Left lung (tissue), 10 donors: ENCODE results near the gene PCBP1. TPM values are rescaled to one million over a fixed set of nuclear protein-coding genes. Genes with fewer than 3 reads are reported as not detected.

Experiments used
- ATAC-seq: fragments of 200-7000 bp; cut with Tn5 transposase; one replicate; pipeline ENCODE4 v1.9.1; 2020; ENCODE audit warnings: moderate library complexity
- DNase-seq, 4 donors: peaks; one replicate each; pipeline ENCODE4 v3.0.0-alpha.2; 2013 to 2020
- H3K27ac ChIP-seq, 2 donors: fragments of 200-600 bp; sonication (generic) in 1 of 2; one replicate each; pipeline versions ENCODE4 v1.5.0 to v1.8.0; 2020 to 2021
- H3K27me3 ChIP-seq, 2 donors: fragments of 200-600 bp; sonication (generic) in 1 of 2; one replicate each; pipeline versions ENCODE4 v1.5.0 to v1.8.0; 2020 to 2021
- H3K36me3 ChIP-seq, 2 donors: fragments of 200-600 bp; sonication (generic) in 1 of 2; one replicate each; pipeline versions ENCODE4 v1.5.0 to v1.8.0; 2020 to 2021
- H3K4me1 ChIP-seq, 2 donors: fragments of 200-600 bp; one replicate each; pipeline ENCODE4 v1.8.0; 2021
- H3K4me3 ChIP-seq, 2 donors: fragments of 200-600 bp; sonication (generic) in 1 of 2; one replicate each; pipeline versions ENCODE4 v1.5.0 to v1.8.0; 2020 to 2021; ENCODE audit warnings: mild to moderate bottlenecking in 1 of 2
- H3K9me3 ChIP-seq, 2 donors: fragments of 200-600 bp; sonication (generic) in 1 of 2; one replicate each; pipeline versions ENCODE4 v1.5.0 to v1.8.0; 2020 to 2021
- CTCF ChIP-seq, 2 donors: fragments of 200-600 bp; sonication (generic) in 1 of 2; IDR thresholded peaks; one replicate each; pipeline versions ENCODE4 v1.5.0 to v1.8.0; 2021; ENCODE audit warnings: antibody characterized with exemption in 2 of 2
- intact Hi-C, 2 donors: fragments of 100-400 bp; cut with DNase I; formaldehyde crosslinking; loops; one replicate each; pipeline versions ENCODE4 v1.11.2 to v1.14.2; 2022
- polyA plus RNA-seq, 6 donors: library from polyadenylated mRNA; unstranded; fragments of 120-200 nt; gene quantifications; one replicate each; pipeline ENCODE4 v1.2.1, GENCODE V29; 2013; ENCODE audit not compliant: insufficient read length in 6 of 6
- total RNA-seq, 2 donors: library from RNA; stranded (reverse); fragmentation: NEBNext Ultra II Directional; extraction: Animal tissue kit (Norgen Biotek cat#: 25700); gene quantifications; one replicate each; pipeline ENCODE4 v1.2.1, GENCODE V29; 2021
- donor health status: DM: no; HTN: yes; CAD: no.
- donor health status: DM: no; HTN: no; CAD: no.

Gene PCBP1
- total and polyA plus RNA-seq, 8 donors: 172 to 404 (median 226) TPM

DNA sequence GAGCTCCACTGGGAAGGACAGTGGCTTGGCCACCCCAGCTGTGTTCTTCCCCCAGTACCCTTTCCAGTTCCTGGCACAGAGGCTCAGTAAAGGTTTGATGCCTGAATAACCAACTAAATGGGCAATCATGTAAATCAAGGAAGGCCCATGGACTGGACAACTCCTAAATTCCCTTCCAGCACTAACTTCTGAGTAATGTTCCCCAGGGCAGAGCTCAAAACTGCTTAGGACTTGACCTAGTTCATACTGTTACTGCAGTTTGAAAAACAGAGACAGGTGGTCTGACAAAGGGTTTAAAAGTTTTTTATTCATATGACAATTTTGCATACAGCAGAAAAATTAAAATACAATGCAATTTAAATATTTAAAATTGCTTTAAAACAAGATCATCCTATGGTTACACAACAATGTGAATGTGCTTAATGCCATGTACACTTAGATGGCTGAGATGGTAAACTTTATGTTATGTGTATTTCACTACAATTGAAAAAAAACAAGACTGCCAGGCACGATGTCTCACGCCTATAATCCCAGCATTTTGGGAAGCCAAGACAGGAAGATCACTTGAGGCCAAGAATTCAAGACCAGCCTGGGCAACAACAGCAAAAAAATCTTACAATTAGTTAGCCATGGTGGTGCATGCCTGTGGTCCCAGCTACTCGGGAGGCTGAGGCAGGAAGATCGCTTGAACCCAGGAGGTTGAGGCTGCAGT lies 26.2 kb downstream of the PCBP1 start:
- H3K27me3 ChIP-seq: no peaks in the 10 kb centered on the region
- intact Hi-C loops: no loop called here
- H3K4me1 ChIP-seq: peaks cover 2 to 49% of the 10 kb centered on the region in 2 donors
- ATAC-seq: no peak
- H3K27ac ChIP-seq: no peak overlapping the region
- TF ChIP-seq CTCF (IDR thresholded peaks at IDR 0.05): no peak
- DNase-seq: peak in 1 of 4 donors; percentile 5
- H3K4me3 ChIP-seq: no peak overlapping the region
- H3K9me3 ChIP-seq: no peaks in the 10 kb centered on the region
- H3K36me3 ChIP-seq: no peaks in the 10 kb centered on the region

DNA sequence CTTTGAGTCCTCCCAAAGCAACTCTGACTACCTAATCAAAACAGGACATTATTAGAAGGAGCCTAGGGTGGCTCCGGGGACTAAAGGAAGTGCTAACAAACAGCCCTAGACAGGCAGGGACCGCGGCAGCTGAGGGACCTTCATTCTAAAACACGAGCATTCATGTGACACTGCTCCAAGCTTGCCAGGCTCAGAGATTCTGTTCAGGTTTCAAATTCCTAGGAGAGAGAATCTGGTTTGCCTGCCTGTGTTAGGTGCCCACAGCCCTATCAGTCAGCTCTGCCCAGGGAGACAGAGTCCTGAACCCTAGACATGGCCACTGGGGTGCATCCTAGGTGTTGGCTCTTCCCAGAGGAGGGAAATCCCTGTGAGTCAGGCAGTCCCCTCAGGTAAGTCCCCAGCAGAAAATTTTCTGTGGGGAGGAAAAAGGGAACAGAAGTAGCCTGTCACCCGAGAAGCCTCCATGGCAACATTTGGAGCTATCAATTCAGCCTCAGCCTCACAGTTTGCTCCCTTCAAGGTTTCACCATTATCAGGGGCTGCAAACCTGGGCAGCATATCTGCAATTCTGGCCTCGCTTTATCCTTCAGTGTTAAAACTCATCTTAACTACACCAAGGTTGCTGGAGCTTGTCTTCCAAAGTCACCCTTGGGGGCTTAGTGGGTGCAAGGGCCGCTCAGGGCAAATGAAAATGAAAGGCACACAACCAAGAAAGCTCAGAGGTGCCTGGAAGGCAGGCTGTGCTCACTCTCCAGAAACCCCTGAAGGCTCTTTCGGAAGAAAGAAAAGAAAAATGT lies 28.6 kb downstream of the PCBP1 start:
- DNase-seq (peak in 1 of 4 donors; percentile 34), ATAC-seq (peak; percentile 42)
- Histone ChIP-seq H3K4me3 (no peak overlapping the region), H3K9me3 (no peaks in the 10 kb centered on the region), H3K27me3 (no peaks in the 10 kb centered on the region), H3K27ac (peak overlapping the region in 1 of 2 donors; percentile 13), H3K36me3 (no peaks in the 10 kb centered on the region), H3K4me1 (peaks cover 0 to 42% of the 10 kb centered on the region in 2 donors)
- no peak for TF ChIP-seq CTCF (IDR thresholded peaks at IDR 0.05)
- intact Hi-C loops: no loop called here

DNA sequence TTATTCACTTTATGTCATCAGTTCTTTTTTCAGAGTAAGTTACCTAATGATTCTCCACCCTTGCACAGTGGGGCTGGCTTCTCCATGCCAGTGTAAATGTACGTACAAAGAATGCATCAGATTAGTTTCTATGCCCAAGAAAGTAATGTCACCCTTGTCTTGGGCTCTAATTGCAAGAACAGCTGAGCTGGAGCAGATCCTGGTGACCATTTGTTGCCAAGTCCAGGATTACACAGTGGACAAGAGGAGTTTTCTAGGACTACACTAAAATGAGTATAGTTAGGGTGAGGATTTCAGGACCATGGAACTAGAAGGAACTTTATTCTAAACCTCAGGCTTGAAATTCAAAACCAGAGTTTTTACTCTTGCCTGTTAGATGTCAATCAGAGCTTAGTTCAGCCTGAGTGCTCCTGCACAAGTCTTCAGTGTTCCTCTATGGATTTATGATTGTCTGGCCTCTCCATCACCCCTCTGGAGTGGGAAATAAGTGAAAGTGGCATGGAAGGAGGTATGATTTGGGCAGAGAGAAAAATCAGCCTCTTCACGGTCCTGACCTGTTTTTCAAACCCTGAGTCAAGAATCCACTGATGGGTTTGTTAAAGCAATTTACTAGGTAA lies 29.8 kb downstream of the PCBP1 start:
- H3K27me3 ChIP-seq: no peaks in the 10 kb centered on the region
- H3K4me3 ChIP-seq: no peak overlapping the region
- no peak overlapping the region for H3K27ac ChIP-seq
- H3K4me1 ChIP-seq: peaks cover 0 to 42% of the 10 kb centered on the region in 2 donors
- intact Hi-C loops: no loop called here
- ATAC-seq: no peak
- no peak for TF ChIP-seq CTCF (IDR thresholded peaks at IDR 0.05)
- no peak for DNase-seq
- no peaks in the 10 kb centered on the region for H3K36me3 ChIP-seq
- no peaks in the 10 kb centered on the region for H3K9me3 ChIP-seq

DNA sequence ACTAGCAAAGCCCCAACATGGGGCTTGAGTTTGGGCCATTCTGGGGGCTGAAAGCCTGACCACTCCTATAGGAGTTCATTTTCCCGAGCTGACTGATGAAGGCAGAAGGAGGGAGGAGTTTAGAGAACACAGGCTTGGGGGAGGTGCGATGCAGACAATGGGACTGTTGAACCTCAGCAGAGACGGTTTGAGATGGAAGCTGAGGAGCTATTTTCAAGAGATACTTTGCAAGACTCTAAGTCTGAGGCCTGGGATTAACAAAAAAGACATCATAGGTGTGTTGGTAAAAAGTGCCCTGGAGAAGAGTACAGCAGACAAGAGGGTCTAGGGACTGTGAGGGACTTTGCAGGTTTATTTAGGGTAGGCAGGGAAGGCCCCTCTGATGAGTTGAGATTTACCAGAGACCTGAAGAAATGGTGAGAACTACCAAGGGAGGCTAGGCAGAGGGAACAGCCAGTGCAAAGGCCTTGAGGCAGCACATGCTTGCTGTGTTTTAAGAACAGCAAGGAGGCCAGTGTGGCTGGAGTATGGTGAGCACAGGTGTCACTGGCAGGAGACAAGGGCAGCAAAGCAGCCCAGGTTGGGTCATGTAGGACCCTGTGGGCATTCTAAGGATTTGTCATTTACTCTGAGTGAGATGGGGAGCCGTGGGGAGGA lies 31.6 kb downstream of the PCBP1 start:
- no peaks in the 10 kb centered on the region for H3K27me3 ChIP-seq
- ATAC-seq (no peak), DNase-seq (peak in 1 of 4 donors; percentile 26)
- peak overlapping the region in 1 of 2 donors; percentile 45 for H3K27ac ChIP-seq
- H3K9me3 ChIP-seq: no peaks in the 10 kb centered on the region
- no peaks in the 10 kb centered on the region for H3K36me3 ChIP-seq
- H3K4me3 ChIP-seq: no peak overlapping the region
- H3K4me1 ChIP-seq: peaks cover 4 to 60% of the 10 kb centered on the region in 2 donors
- intact Hi-C loops: no loop called here
- TF ChIP-seq CTCF (IDR thresholded peaks at IDR 0.05): no peak
